GM13976 (cell line): ENCODE data around the gene MADCAM1.
"Not testable (repeated sequence)": the region's sequence is repeated elsewhere in the genome, so short reads cannot be mapped to it uniquely, and the experiment has no call there.

Experiments used
- DNase-seq: peaks from one replicate; pipeline ENCODE4 v3.0.0; 2012; ENCODE audit warnings: low spot score
- CTCF ChIP-seq: IDR thresholded peaks from 2 replicates; pipeline ENCODE4 v1.5.1; 2012; ENCODE audit warnings: borderline replicate concordance, mild to moderate bottlenecking; ENCODE audit not compliant: insufficient read depth; ENCODE audit errors: extremely low read depth, missing control alignments, control extremely low read depth
- in situ Hi-C: fragments of 300-500 bp; cut with MboI; formaldehyde crosslinking; loops from one replicate; pipeline ENCODE4 v1.12.0; 2022; ENCODE audit warnings: low sequenced_read_pairs, mixed read lengths, inconsistent platforms; ENCODE audit not compliant: unreplicated experiment

The MADCAM1 gene

DNA sequence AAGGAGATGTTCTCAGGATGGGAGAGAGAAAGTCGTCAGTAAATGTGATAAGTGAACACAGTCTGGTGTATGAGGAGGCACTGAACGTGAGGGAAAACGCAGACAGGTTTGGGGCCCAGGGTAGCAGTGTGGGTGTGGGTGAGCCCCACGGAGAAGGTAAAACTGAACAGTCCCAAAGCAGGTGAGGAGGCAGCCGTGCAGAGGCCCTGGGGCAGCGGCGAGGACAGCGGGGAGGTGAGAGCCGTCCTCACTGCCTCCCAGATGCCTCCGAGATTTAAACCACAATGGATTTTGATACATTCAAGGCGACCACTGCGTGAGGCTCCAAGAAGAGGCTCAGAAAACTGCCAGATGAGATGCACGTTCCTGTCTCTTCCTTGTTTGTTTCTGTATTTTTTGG lies 20.9 kb upstream of the MADCAM1 start:
- no peak for TF ChIP-seq CTCF
- in situ Hi-C loops: no loop called here
- DNase-seq: no peak

- DNase-seq: no peak
- in situ Hi-C loops: no loop called here
- no peak for TF ChIP-seq CTCF
Measured at GRCh38 chr19:478236-478903, 17.9 kb upstream of the MADCAM1 start.

DNA sequence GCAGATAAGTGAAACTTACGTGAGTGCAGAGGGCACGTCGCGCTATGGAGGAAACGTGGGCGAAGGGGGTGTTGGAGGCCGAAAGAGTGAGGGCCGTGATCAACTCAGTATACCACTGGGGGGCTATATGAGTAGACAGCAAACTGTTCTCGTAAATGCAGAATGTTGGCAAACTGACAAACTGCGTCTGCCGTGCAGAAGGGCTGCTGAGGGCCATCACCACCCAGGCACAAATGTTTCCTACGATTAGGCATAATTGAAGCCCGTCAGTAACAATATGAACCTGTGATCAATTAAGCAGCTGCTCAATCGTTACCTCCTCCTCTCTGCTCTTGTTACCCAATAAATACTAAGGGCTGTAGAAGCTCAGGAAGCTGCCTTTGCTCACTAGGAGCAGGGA lies 17.3 kb upstream of the MADCAM1 start:
- in situ Hi-C loops: no loop called here
- no peak for DNase-seq
- TF ChIP-seq CTCF: no peak

GRCh38 chr19:480016-480855 lies 16.1 kb upstream of the MADCAM1 start:
- no peak for DNase-seq
- no peak for TF ChIP-seq CTCF
- in situ Hi-C loops: no loop called here

DNA sequence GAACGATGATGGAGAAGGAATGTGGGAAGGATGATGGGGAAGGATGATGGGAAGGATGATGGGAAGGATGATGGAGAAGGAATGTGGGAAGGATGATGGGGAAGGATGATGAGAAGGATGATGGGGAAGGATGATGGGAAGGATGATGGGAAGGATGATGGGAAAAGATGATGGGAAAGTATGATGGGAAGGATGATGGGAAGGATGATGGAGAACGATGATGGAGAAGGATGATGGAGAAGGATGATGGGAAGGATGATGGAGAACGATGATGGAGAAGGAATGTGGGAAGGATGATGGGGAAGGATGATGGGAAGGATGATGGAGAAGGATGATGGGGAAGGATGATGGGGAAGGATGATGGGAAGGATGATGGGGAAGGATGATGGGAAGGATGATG lies 15.2 kb upstream of the MADCAM1 start:
- in situ Hi-C loops, DNase-seq: not testable (repeated sequence)

DNA sequence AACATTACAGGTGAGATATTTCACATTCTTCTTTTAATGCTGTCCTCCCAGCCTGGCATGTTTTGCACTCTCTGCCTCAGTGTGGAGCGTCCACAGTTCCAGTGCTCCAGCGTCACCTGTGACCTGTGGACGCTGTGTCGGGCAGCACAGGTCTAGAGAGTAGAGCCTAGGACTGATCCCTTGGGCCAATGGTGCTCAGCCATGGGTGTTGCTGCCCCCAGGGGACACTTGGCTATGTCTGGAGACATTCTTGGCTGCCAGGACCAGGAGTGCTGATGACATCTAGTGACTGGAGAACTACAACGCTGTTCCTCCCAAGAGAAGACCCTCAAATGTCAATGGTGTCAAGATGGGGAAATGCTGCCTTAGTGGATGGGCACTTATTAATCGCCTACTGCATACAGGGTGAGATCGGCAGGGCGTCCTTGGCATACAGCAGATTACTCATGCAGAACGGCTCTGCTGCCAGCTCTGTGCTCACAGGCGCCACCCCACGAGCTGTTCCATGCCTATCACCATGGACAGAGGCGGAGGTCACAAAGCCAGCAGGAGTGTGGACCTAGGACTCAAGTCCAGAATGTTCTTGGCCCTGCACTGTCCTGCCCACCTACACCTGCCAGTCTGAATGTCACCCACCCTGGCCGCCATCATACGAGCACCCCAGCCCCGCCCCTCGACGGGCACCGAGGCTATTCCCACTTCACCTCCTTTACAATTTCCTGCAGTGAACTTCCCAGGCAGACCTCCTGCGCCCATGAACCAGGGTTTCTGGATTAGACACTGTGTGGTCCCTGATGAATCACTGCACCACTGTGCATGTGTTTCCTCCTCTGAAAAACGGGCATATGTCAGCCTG lies 13.9 kb upstream of the MADCAM1 start:
- no peak for DNase-seq
- TF ChIP-seq CTCF: no peak
- in situ Hi-C loops: no loop called here
